Endothelial cell of umbilical vein (primary cell): ENCODE results near the gene MAML2.
A peak's percentile ranks its signal among the peaks of the same experiment; 100 is the strongest.

Experiments
- CTCF ChIP-seq, 2 donors: IDR thresholded peaks; 1 replicate in 1 of 2; 2 replicates in 1 of 2; pipeline ENCODE4 v1.5.1; 2011; ENCODE audit warnings: low read length in 2 of 2, mild to moderate bottlenecking in 2 of 2, moderate library complexity in 2 of 2, control low read depth in 1 of 2, inconsistent platforms in 1 of 2, low read depth in 1 of 2; ENCODE audit not compliant: insufficient read depth in 1 of 2; ENCODE audit errors: extremely low read depth in 1 of 2
- EZH2 ChIP-seq: IDR thresholded peaks from 2 replicates; pipeline ENCODE4 v1.6.1; 2012; ENCODE audit warnings: borderline replicate concordance, low read depth, mild to moderate bottlenecking, moderate library complexity, low read length, inconsistent platforms; ENCODE audit not compliant: severe bottlenecking
- FOS ChIP-seq: IDR thresholded peaks from 2 replicates; pipeline ENCODE4 v1.6.1; 2011; ENCODE audit warnings: mild to moderate bottlenecking, low read length, moderate library complexity, borderline replicate concordance; ENCODE audit not compliant: insufficient read depth
- GATA2 ChIP-seq: IDR thresholded peaks from 2 replicates; pipeline ENCODE4 v1.7.0; 2011; ENCODE audit warnings: low read depth, mild to moderate bottlenecking, moderate library complexity, mixed read lengths, low read length; ENCODE audit not compliant: insufficient read length, insufficient read depth
- JUN ChIP-seq: IDR thresholded peaks from 2 replicates; pipeline ENCODE4 v1.6.1; 2011; ENCODE audit warnings: borderline replicate concordance, low read depth; ENCODE audit not compliant: insufficient read length, insufficient read depth
- MYC ChIP-seq: IDR thresholded peaks from one replicate; pipeline ENCODE4 v1.6.1; 2011; ENCODE audit warnings: mild to moderate bottlenecking, low read depth, low read length
- POLR2A ChIP-seq: IDR thresholded peaks from 2 replicates; pipeline ENCODE4 v1.6.1; 2012; ENCODE audit warnings: low read depth, mild to moderate bottlenecking, control low read depth, low read length
- POLR2AphosphoS5 ChIP-seq: IDR thresholded peaks from 2 replicates; pipeline ENCODE4 v1.6.1; 2012; ENCODE audit warnings: low read depth, mild to moderate bottlenecking, control low read depth, low read length, moderate library complexity; ENCODE audit not compliant: insufficient read depth
- TF ChIP-seq, protein P1 (sequence below): IDR thresholded peaks from 2 replicates; pipeline ENCODE4 v1.6.1; 2011; ENCODE audit not compliant: insufficient read depth, insufficient read length

GRCh38 chr11:96311120-96311568 is 31.9 kb downstream of the MAML2 start:
- TF ChIP-seq CTCF (IDR thresholded peaks at IDR 0.05; ENCODE audit: extremely low read depth in 1 of 2, insufficient read depth in 1 of 2, low read depth in 1 of 2, low read length in 2 of 2) (no peak), POLR2A (no peak), MYC (no peak), GATA2 (no peak), EZH2 (no peak), POLR2AphosphoS5 (peak; percentile 24), FOS (no peak), JUN (peak; percentile 15)
- TF ChIP-seq, protein P1, sequence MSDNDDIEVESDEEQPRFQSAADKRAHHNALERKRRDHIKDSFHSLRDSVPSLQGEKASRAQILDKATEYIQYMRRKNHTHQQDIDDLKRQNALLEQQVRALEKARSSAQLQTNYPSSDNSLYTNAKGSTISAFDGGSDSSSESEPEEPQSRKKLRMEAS: no peak
